ENCODE data around the gene HGD. TPM values are rescaled to one million over a fixed set of nuclear protein-coding genes. Genes with fewer than 3 reads are reported as not detected.

HGD gene
- total and polyA plus RNA-seq, 2 donors (not counting 3 experiments of a cell fraction or from before 2014, with no cell fraction given): 0.18 to 0.22 TPM

GRCh38 chr3:120710369-120710768, 28.3 kb upstream of the HGD start:
- FAIRE-seq (no peak), DNase-seq (ENCODE audit: low read depth, low spot score) (no peak)
- no peak overlapping the region for H3K9ac ChIP-seq (replicated peaks; ENCODE audit: extremely low read depth, insufficient read depth, low read length)
- no peaks in the 10 kb centered on the region for H3K36me3 ChIP-seq (ENCODE audit: control insufficient read depth in 2 of 2, extremely low read depth in 1 of 2, insufficient read depth in 2 of 2, low read length in 2 of 2)
- H2AFZ ChIP-seq (ENCODE audit: low read depth, low read length): no peak overlapping the region
- no TSS peak for BruUV-seq (replicated peaks)
- no peaks in the 10 kb centered on the region for H3K9me1 ChIP-seq (replicated peaks; ENCODE audit: control insufficient read depth, extremely low read depth, insufficient read depth, low read length)
- H3K79me2 ChIP-seq (ENCODE audit: control insufficient read depth, insufficient read depth, low read length): no peaks in the 10 kb centered on the region
- intact Hi-C loops (cut with micrococcal nuclease) (no loop called here), dilution Hi-C loops (cut with MboI; ENCODE audit: extremely low pct_ligation_motif_present, low sequenced_read_pairs) (no loop called here)
- ChIA-PET CTCF (interaction anchor here (0.7 kb wide), 1 partner anchor 11 kb away, joined by 3 read pairs; no protein-coding TSS in a partner anchor), POLR2A (interaction anchor here (0.7 kb wide), 1 partner anchor 29 kb away, joined by 3 read pairs; no protein-coding TSS in a partner anchor)
- no peaks in the 10 kb centered on the region for H3K9me3 ChIP-seq (replicated peaks; ENCODE audit: control insufficient read depth, insufficient read depth, low read length)
- H3K4me1 ChIP-seq (ENCODE audit: control insufficient read depth, extremely low read depth, insufficient read depth, low read length): no peaks in the 10 kb centered on the region
- no peaks in the 10 kb centered on the region for H3K27me3 ChIP-seq (ENCODE audit: control insufficient read depth in 2 of 2, insufficient read depth in 2 of 2, low read length in 2 of 2)
- H4K20me1 ChIP-seq (replicated peaks; ENCODE audit: control insufficient read depth, extremely low read depth, insufficient read depth, low read length): no peaks in the 10 kb centered on the region
- no peak overlapping the region for H3K4me3 ChIP-seq (replicated peaks in 1 of 3; ENCODE audit: insufficient read depth in 1 of 3, low read depth in 1 of 3, low read length in 3 of 3)
- TF ChIP-seq GATA2 (IDR thresholded peaks at IDR 0.05; ENCODE audit: insufficient read depth, insufficient read length, low read depth, low read length) (no peak), MYC (IDR thresholded peaks at IDR 0.05; ENCODE audit: low read depth, low read length) (no peak), POLR2A (IDR thresholded peaks at IDR 0.05; ENCODE audit: low read depth, low read length) (no peak), MAX (IDR thresholded peaks at IDR 0.05; ENCODE audit: insufficient read depth, insufficient read length) (no peak), JUN (IDR thresholded peaks at IDR 0.05; ENCODE audit: borderline replicate concordance, insufficient read depth, insufficient read length, low read depth) (no peak), FOS (IDR thresholded peaks at IDR 0.05; ENCODE audit: borderline replicate concordance, insufficient read depth, low read length) (no peak), POLR2AphosphoS5 (IDR thresholded peaks at IDR 0.05; ENCODE audit: insufficient read depth, low read depth, low read length) (no peak), CTCF (IDR thresholded peaks at IDR 0.05; ENCODE audit: extremely low read depth in 1 of 2, insufficient read depth in 1 of 2, low read depth in 1 of 2, low read length in 2 of 2) (no peak), EZH2 (IDR thresholded peaks at IDR 0.05; ENCODE audit: borderline replicate concordance, low read depth, low read length, severe bottlenecking) (no peak)
- no peak overlapping the region for H3K4me2 ChIP-seq (ENCODE audit: insufficient read depth, low read length)
- H3K27ac ChIP-seq (ENCODE audit: insufficient read depth, low read depth, low read length): no peak overlapping the region
